Measurements from ENCODE around the gene RIPK4. TPM values are rescaled to one million over a fixed set of nuclear protein-coding genes. Genes with fewer than 3 reads are reported as not detected.

Gene RIPK4
- total RNA-seq, 1 experiment from 2014 or later: 24.1 TPM

DNA sequence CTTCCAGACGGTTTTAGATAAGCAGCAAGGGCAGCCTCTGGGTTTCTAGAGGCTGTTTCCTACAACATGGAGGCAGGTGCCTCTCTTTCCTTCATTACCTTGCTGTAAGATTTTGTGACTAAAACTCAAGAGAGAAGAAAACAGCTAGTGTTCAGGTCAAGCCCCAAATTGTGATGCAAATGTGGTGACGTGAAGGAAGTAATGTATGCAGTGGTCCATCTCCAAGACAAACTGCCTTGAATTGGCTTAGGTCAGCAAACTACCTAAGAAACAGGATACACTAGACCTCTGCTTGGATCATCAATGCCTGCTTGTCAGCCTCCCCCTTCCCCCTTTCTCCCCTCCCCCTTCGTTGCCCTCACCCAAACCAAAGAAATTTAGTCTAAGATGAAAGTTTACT is 28.9 kb upstream of the RIPK4 start:
- Histone ChIP-seq H3K36me3 (ENCODE audit: control insufficient read depth, insufficient read depth, low read length) (no peaks in the 10 kb centered on the region; the same call in 1 of the 2 replicates), H3K27me3 (replicated peaks; ENCODE audit: control insufficient read depth, insufficient read depth, low read length) (no peaks in the 10 kb centered on the region), H3K9me3 (peaks cover 11% of the 10 kb centered on the region; the same call in 1 of the 2 replicates), H3K4me1 (0 out of 2 replicates have a peak, but pooled peaks cover 3% of the 10 kb centered on the region), H3K4me3 (ENCODE audit: low read depth, low read length) (no peak overlapping the region)
- Mint-ChIP-seq H3K27me3 (ENCODE audit: insufficient read depth, unreplicated experiment) (no peaks in the 10 kb centered on the region), H3K27ac (ENCODE audit: unreplicated experiment) (no peak overlapping the region), H3K4me3 (ENCODE audit: unreplicated experiment) (no peak overlapping the region), H3K4me1 (ENCODE audit: low read depth, unreplicated experiment) (no peaks in the 10 kb centered on the region), H3K36me3 (ENCODE audit: insufficient read depth, unreplicated experiment) (peaks cover 12% of the 10 kb centered on the region), H3K9me3 (ENCODE audit: unreplicated experiment) (peaks cover 20% of the 10 kb centered on the region)
- ChIA-PET POLR2A (no interaction called here), CTCF (interaction anchor here (0.6 to 2.0 kb wide), 2 partner anchors 183 to 186 kb away, joined by 3 to 5 read pairs; no protein-coding TSS in a partner anchor)
- no peak for DNase-seq
- no TSS peak for BruUV-seq (replicated peaks)
- intact Hi-C loops (cut with micrococcal nuclease; ENCODE audit: unreplicated experiment): no loop called here
- TF ChIP-seq, protein P1, sequence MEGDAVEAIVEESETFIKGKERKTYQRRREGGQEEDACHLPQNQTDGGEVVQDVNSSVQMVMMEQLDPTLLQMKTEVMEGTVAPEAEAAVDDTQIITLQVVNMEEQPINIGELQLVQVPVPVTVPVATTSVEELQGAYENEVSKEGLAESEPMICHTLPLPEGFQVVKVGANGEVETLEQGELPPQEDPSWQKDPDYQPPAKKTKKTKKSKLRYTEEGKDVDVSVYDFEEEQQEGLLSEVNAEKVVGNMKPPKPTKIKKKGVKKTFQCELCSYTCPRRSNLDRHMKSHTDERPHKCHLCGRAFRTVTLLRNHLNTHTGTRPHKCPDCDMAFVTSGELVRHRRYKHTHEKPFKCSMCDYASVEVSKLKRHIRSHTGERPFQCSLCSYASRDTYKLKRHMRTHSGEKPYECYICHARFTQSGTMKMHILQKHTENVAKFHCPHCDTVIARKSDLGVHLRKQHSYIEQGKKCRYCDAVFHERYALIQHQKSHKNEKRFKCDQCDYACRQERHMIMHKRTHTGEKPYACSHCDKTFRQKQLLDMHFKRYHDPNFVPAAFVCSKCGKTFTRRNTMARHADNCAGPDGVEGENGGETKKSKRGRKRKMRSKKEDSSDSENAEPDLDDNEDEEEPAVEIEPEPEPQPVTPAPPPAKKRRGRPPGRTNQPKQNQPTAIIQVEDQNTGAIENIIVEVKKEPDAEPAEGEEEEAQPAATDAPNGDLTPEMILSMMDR (IDR thresholded peaks at IDR 0.05; ENCODE audit: insufficient read depth in 1 of 2, low read depth in 1 of 2, low read length in 1 of 2, severe bottlenecking in 1 of 2, unreplicated experiment in 1 of 2): no peak

DNA sequence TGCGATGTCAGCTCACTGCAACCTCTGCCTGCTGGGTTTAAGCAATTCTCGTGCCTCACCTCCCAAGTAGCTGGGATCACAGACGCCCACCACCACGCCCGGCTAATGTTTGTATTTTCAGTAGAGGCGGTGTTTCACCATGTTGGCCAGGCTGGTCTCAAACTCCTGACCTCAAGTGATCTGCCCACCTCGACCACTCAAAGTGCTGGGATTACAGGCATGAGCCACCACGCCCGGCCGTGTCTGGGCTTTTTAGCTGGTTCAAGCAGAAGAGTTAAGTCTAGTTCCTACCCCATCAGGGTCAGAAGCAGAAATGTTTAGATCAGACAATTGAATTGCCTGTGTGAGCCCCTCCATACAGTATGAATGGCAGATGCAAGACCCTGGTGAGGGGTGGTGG is 27.7 kb upstream of the RIPK4 start:
- intact Hi-C loops (cut with micrococcal nuclease; ENCODE audit: unreplicated experiment): no loop called here
- no peaks in the 10 kb centered on the region for H3K36me3 ChIP-seq (ENCODE audit: control insufficient read depth, insufficient read depth, low read length)
- 0 out of 2 replicates have a peak, but pooled peaks cover 3% of the 10 kb centered on the region for H3K4me1 ChIP-seq
- POLR2A ChIA-PET: no interaction called here
- Mint-ChIP-seq H3K27ac (ENCODE audit: unreplicated experiment) (no peak overlapping the region), H3K9me3 (ENCODE audit: unreplicated experiment) (peaks cover 20% of the 10 kb centered on the region), H3K36me3 (ENCODE audit: insufficient read depth, unreplicated experiment) (peaks cover 12% of the 10 kb centered on the region), H3K4me3 (ENCODE audit: unreplicated experiment) (no peak overlapping the region), H3K4me1 (ENCODE audit: low read depth, unreplicated experiment) (no peaks in the 10 kb centered on the region), H3K27me3 (ENCODE audit: insufficient read depth, unreplicated experiment) (no peaks in the 10 kb centered on the region)
- H3K9me3 ChIP-seq: peaks cover 11% of the 10 kb centered on the region; the same call in 1 of the 2 replicates
- H3K4me3 ChIP-seq (ENCODE audit: low read depth, low read length): no peak overlapping the region
- no peak for DNase-seq
- TF ChIP-seq, protein P1 (IDR thresholded peaks at IDR 0.05; ENCODE audit: insufficient read depth in 1 of 2, low read depth in 1 of 2, low read length in 1 of 2, severe bottlenecking in 1 of 2, unreplicated experiment in 1 of 2): no peak
- H3K27me3 ChIP-seq (replicated peaks; ENCODE audit: control insufficient read depth, insufficient read depth, low read length): no peaks in the 10 kb centered on the region
- no TSS peak for BruUV-seq (replicated peaks)
- CTCF ChIA-PET: interaction anchor here (2.0 kb wide), 1 partner anchor 182 kb away, joined by 5 read pairs; no protein-coding TSS in a partner anchor

DNA sequence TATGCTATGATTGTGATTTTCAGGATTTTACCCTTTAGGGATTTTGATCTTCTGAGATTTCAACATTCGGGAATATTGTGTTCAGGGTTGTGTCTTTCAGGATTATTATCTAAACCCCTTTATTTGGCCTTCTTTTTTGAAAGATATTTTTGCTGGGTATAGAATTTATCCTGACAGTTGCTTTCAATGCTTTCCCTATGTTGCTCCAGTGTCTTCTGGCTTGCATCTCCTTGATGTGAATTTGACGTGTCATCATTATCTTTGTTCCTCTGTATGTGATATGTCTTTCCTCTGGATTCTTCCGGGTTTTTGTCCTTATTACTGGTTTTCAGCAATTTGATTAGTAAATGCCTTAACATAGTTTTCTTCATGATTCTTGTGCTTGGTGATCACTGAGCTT is 25.9 kb upstream of the RIPK4 start:
- Mint-ChIP-seq H3K27me3 (ENCODE audit: insufficient read depth, unreplicated experiment) (no peaks in the 10 kb centered on the region), H3K36me3 (ENCODE audit: insufficient read depth, unreplicated experiment) (peaks cover 12% of the 10 kb centered on the region), H3K27ac (ENCODE audit: unreplicated experiment) (no peak overlapping the region), H3K4me3 (ENCODE audit: unreplicated experiment) (no peak overlapping the region), H3K9me3 (ENCODE audit: unreplicated experiment) (peaks cover 20% of the 10 kb centered on the region), H3K4me1 (ENCODE audit: low read depth, unreplicated experiment) (no peaks in the 10 kb centered on the region)
- Histone ChIP-seq H3K4me3 (ENCODE audit: low read depth, low read length) (no peak overlapping the region), H3K9me3 (peaks cover 11% of the 10 kb centered on the region; the same call in 1 of the 2 replicates), H3K36me3 (ENCODE audit: control insufficient read depth, insufficient read depth, low read length) (no peaks in the 10 kb centered on the region), H3K27me3 (replicated peaks; ENCODE audit: control insufficient read depth, insufficient read depth, low read length) (no peaks in the 10 kb centered on the region), H3K4me1 (0 out of 2 replicates have a peak, but pooled peaks cover 3% of the 10 kb centered on the region)
- ChIA-PET POLR2A (no interaction called here), CTCF (no interaction called here)
- intact Hi-C loops (cut with micrococcal nuclease; ENCODE audit: unreplicated experiment): no loop called here
- TF ChIP-seq, protein P1 (IDR thresholded peaks at IDR 0.05; ENCODE audit: insufficient read depth in 1 of 2, low read depth in 1 of 2, low read length in 1 of 2, severe bottlenecking in 1 of 2, unreplicated experiment in 1 of 2): no peak
- BruUV-seq (replicated peaks): no TSS peak
- DNase-seq: no peak
